Caki2 (cell line): Measurements from ENCODE around the gene MYO9A. TPM values are rescaled to one million over a fixed set of nuclear protein-coding genes. Genes with fewer than 3 reads are reported as not detected.
"Not testable (repeated sequence)": the region's sequence is repeated elsewhere in the genome, so short reads cannot be mapped to it uniquely, and the experiment has no call there.

ENCODE experiments used
- DNase-seq: peaks from one replicate; pipeline ENCODE4 v3.0.0-alpha.2; 2015; ENCODE audit warnings: low read depth
- in situ Hi-C: cut with HindIII; loops from 2 replicates; pipeline ENCODE4 v1.10.0; 2016; ENCODE audit warnings: low sequenced_read_pairs, low pct_unique_long_range_greater_than_20kb, mixed read lengths
- total RNA-seq: library from RNA; depleted of rRNA; stranded (reverse); fragments of >200 nt; shearing (Covaris generic); gene quantifications from 2 replicates; pipeline ENCODE4 v1.2.3, GENCODE V29; 2014; ENCODE audit warnings: low replicate concordance

Gene MYO9A
- total RNA-seq, 1 experiment from 2014 or later: 10.2 TPM

DNA sequence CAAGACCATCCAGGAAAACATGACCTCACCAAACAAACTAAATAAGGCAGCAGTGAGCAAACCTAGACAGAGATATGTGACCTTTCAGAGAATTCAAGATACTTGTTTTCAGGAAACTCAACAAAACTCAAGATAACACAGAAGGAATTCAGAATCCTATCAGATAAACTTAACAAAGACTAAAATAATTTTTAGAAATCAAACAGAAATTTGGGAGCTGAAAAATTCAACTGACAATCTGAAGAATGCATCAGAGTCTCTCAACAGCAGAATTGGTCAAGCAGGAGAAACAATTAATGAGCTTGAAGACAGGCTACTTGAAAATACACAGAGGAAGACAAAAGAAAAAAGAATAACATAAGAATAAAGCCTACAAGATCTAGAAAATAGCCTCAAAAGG lies 55.6 kb downstream of the MYO9A start:
- in situ Hi-C loops: no loop called here
- no peak for DNase-seq

DNA sequence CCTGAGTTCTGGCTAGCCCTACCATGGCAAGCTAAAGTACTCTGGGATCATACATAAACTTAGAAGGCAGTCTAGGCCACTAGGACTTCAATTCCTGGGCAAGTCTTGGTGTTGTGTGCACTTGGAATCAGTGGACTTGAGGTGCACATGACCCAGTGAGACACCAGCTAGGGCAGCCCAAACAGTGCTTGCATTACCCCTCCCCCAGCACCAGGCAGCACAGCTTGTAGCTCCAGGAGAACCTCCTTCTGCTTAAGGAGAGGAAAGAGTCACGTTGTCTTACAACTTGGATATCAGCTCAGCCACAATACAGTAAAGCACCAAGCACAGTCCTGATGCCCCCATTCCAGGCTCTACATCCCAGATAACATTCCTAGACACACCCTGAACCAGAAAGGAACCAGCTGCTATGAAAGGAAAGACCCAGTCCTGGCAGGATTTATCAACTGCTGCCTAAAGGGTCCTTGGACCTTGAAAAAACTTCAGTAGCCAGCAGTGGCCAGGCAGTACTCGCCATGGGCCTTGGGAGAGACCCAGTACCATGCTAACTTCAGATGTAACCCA lies 57.2 kb downstream of the MYO9A start:
- in situ Hi-C loops: no loop called here
- no peak for DNase-seq

DNA sequence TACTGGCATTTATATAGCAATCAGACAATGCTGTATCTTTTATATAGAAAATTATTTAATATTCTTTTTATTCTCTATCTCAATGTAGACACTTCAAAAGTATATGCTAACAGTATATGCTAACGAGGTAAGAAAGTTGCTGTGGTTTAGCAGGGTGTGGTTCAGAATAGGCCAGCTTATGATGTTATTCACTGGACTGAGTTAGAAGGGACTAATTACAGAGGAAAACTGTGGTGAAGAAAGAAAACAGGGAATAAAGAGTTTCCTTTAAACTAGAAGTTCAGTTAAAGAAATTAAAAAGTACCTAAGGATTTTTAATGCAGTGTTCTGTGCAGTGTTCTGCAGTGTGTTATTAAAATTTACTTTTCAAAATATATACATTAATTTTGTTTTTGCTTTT lies 59.4 kb downstream of the MYO9A start:
- in situ Hi-C loops: no loop called here
- DNase-seq: no peak

DNA sequence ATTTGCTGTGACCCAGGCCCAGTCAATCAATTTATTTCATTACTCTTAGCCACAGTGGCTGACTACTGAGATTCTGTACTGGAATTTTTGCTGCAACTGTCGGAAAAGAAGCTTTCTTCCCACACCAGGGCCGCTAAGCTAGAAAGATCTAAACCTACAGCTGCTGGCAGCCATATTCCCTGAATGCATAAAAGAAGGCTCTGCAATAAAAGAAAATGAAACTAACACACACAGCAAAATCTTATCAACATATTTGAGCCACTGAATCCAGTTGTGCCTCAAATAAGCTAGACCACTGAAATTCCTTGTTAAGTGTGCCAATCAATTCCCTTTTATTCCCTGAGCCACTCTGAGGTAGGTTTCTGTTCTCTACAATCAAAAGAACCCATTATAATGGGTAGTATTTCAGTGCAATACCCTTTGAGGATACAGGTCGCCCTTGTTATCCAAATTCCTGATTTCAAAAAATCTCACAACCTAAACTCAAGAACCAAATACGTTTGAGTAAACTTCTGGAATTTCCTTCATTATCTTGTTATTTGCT lies 60.3 kb downstream of the MYO9A start:
- DNase-seq: no peak
- in situ Hi-C loops: no loop called here

DNA sequence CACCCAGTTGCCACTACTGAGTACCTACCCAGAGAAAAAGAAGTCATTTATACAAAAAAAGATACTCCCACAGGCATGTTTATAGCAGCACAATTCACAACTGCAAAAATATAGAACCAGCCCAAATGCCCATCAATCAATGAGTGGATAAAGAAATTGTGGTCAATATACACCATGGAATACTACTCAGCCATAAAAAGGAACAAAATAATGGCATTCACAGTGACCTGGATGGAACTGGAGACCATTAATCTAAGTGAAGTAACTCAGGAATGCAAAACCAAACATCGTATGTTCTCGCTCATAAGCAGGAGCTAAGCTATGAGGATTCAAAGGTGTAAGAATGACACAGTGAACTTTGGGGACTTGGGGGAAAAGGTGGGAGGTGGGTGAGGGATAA lies 61.7 kb downstream of the MYO9A start:
- in situ Hi-C loops, DNase-seq: not testable (repeated sequence)

DNA sequence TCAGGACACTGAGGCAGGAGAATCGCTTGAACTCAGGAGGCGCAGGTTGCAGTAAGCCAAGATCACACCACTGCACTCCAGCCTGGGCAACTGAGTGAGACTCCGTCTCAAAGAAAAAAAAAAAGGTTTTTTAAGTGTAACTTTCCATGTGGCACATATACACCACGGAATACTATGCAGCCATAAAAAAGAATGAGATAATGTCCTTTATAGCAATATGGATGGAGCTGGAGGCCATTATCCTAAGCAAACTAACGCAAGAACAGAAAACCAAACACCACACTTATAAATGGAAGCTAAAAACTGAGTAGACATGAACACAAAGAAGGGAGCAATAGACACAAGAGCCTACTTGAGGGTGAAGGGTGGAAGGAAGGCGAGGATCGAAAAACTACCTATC lies 64.7 kb downstream of the MYO9A start:
- in situ Hi-C loops, DNase-seq: not testable (repeated sequence)

DNA sequence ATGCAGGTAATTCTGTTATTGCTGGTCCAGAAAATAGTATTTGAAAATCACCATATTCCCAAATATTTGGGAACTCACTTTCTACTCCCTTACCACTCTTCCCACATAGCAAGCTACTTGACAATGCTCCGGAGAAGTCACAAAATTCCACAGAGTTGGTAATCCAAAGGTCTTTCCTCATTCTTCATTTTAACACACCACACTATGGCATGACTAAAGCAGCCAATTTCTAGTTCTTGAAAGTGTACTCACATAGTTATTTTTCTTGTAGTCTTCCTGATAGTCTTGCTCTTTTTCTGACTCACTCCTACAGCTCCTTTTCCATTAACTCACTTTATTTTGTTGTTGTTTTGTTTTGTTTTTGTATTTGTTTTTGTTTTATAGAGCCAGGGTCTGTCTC lies 67.2 kb downstream of the MYO9A start:
- DNase-seq: no peak
- in situ Hi-C loops: no loop called here

DNA sequence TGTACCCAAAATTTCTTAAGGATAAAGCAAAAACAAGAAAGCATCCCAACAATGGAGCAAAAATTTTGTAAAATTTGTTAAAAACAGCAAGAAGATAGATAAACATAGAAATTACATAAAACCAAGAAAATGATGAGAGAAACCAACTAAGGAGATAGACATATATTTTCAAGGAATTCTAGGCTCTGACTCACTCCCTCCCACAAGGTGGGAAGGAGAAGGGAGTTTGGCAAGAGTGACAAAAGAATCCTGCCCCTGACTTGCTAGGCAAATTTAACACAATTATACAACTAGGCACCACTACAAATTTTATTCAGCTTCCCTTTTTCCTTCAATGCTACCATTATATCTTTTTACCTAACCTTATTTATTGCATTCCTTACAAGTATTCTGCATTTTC lies 70.9 kb downstream of the MYO9A start:
- DNase-seq: no peak
- in situ Hi-C loops: no loop called here

DNA sequence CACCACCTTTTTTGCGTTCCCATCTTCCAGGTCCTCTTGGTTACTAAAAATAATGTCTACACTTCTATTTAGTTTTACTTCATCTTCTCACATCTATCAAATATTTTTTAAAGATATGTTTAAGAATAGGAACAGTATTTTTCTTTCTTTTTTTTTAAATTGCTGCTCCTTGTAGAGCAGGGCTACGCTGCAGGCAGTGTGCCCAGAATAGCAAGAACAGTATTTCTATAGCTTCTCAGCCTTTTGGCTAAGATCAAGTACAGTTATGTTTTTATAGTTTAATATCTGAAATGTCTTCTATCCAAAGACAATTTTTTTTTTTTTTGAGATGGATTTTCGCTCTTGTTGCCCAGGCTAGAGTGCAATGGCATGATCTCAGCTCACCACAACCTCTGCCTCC lies 73.0 kb downstream of the MYO9A start:
- in situ Hi-C loops: no loop called here

DNA sequence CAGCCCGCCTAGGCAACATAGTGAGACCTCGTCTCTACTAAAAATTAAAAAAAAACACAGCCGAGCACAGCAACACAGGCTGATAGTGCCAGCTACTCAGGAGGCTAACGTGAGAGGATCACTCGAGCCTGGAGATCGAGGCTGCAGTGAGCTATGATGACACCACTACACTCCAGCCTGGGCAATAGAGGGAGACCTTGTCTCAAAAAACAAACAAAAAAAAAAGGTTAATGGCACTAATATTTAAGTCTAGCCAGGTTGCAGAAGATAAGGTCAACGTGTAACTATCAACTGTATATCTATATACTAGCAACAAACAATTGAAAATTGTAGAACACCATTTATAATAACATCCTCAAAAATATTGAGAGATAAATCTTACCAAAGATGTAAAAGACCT lies 75.1 kb downstream of the MYO9A start:
- in situ Hi-C loops: no loop called here
- DNase-seq: no peak

More for the DNA sequence above, 73.0 kb downstream of the MYO9A start:
- no peak for DNase-seq

DNA sequence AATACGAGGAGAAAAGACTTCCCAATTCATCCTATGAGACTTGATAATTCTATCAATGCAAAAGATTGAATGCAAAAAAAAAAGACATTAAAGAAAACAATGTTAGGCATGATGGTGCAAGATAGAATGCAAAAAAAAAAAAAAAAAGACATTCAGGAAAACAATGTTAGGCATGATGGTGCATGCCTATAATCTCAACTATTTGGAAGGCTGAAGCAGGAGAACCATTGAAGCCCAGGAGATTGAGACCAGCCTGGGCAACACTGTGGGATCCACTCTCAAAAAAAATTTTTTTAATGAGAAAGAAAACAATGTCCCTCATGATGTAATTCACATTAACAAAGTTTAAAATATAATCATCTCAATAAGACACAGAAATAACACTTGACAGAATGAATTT lies 75.9 kb downstream of the MYO9A start:
- DNase-seq: no peak
- in situ Hi-C loops: no loop called here

DNA sequence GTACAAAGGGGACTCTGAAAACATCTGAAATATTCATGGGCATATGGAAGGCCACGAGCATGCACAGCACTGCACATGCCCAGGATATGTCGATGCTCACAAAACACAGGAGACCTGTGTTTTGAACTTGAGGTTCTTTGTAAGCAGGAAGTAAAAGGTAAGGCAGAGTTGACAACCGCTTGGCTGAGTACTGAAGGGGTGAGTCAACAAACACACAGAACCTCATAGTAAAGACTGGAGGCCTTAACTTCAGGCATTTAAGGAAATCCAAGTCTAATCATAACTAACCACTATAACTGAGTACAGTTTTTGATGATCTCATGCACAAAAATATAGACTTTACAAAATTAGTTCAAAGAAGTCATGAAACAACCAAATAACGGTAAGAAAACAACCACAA lies 80.6 kb downstream of the MYO9A start:
- no peak for DNase-seq
- in situ Hi-C loops: no loop called here

DNA sequence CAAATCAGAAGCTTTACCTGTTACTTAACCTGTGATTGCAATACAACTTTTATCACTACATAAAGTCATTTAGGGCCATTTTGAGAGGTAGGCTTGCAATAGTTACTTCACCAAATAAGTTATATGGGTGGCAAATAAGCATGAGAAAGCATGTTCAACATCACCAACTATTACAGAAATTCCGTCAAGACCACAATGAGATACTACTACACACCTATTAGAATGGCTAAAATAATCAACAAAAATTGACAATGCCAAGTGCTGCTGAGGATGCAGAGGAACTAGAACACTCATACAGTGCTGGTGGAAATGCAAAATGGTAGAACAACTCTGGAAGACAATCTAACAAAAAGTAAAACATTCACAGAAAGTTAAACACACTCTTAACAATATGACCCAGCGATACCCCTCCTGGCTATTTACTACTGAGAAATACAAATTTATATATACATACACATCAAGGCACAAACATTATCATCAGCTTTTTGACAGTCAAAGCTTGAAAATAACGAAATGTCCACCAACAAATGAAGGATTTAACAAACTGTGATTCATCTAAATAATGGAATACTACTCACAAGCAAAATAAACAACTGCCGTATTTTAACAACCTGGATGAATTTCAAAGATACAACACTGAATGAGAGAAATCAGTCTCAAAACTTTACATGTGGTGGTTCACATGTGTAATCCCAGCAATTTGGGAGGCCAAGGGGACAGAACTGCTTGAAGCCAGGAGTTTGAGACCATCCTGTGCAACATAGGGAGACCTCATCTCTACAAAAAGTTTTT lies 82.9 kb downstream of the MYO9A start:
- DNase-seq: no peak
- in situ Hi-C loops: no loop called here

DNA sequence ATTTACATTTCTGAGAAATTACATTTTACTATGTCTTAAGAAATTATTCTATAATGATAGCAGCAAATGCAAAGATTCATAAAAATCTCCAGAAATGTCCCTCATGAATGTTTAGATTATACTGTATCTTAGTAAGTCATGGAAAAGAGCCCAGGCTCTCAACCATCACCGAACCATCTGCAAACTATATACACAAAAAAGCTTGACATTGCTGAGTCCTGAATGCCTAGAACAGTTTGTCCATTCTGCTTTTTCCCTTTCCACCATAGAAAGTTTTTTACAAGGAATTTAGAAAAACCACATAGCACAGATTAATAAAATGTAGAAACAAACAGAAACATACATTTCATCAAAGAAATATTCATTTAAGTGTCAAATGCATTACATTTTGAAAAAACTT lies 83.6 kb downstream of the MYO9A start:
- in situ Hi-C loops: no loop called here
- no peak for DNase-seq

DNA sequence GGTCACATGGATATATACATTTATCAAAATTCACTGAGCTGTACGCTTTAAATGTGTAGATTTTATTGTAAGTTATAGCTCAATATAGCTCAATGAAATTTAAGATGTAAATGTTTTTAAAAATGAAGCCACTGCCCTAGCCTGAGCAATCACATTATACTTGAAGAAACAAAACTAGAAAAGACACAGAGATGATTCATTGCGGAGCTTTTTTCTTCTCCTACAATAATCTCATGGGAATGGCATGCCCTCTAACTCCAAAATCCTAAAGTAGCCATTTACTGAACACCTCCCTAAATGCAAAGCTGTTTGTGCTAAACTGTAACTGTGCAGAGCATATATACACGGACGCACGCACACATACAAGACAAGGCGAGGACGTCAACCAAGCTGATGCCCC lies 84.2 kb downstream of the MYO9A start:
- DNase-seq: no peak
- in situ Hi-C loops: no loop called here

DNA sequence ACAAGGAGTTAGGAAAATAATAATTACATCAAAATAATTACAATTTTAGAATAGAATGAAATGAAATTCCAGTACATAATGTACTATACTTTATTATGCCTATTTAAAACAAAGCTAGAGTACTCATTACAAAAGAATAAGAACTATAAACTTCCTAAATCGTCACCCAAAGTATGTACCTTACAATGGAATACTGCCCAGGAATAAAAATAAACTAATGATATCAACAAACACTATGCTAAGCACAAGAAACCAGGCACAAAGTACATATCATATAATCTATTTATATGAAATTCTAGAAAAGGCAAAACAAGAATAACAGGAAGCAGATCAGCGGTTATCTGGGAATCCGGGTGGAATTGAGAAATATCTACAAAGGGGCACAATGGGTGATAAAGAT lies 84.7 kb downstream of the MYO9A start:
- no peak for DNase-seq
- in situ Hi-C loops: no loop called here

DNA sequence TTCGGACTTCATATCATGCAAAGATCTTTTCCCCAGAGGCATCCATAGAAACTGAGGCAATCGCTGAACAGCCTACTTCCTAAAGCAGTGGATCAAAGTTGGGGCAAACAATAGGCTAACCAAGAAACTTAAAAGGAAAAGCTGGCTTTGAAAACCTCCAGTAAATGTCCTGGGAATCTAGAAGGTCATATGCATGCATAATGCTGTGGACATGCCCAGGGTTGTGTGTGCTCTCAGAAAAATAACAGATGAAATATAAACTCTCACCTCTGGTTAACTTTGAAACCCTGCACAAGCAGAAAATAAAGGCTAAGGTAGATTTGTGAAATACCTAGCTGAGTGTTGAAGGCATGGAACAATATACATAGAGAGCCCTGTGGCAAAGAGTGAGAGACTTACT lies 96.3 kb downstream of the MYO9A start:
- DNase-seq: no peak
- in situ Hi-C loops: no loop called here

DNA sequence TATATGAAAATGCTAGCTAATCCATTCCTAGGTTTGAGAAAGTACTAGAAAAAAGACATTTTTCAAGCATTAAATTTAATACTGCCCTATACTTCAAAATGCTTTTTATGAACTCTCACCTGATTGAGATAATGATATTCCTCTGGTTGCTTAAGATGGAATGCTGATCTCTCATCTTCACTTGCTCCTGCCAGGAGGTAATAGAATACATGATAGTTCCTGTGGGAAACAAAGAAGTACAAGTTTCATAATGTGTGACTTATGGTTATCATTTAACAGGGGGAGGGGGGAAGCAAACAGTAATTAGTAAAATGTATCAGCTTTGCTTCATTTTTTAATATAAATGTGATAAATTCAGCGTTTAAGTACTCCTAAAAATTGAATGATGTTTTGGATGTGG lies 97.2 kb downstream of the MYO9A start:
- in situ Hi-C loops: no loop called here
- no peak for DNase-seq

DNA sequence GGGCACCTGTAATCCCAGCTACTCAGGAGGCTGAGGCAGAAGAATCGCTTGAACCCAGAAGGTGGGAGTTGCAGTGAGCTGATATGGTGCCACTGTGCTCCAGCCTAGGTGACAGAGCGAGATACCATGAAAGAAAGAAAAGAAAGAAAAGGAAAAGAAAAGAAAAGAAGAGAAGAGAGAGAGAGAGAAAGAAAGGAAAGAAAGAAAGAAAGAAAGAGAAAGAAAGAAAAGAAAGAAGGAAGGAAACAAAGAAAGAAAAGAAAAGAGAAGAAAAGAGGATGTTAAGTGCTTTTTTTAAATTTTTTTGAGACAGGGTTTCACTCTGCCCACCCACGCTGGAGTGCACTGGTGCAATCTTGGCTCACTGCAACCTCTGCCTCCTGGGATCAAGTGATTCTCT lies 103.4 kb downstream of the MYO9A start:
- in situ Hi-C loops, DNase-seq: not testable (repeated sequence)

DNA sequence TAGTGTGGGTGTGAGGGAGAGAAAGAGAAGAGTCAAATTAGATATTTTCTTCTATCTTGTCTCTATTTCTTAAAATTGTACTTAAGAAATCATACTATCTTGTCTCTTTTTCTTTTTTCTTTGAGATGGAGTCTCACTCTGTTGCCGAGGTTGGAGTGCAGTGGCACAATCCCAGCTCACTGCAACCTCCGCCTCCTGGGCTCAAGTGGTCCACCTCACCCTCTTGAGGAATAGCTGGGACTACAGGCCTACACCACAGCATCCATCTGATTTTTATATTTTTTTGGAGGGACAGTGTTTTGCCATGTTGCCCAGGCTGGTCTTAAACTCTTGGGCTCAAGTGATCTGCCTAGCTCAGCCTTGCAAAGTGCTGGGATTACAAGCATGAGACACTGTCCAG lies 104.2 kb downstream of the MYO9A start:
- DNase-seq: no peak
- in situ Hi-C loops: no loop called here
